DND-41 (cell line): ENCODE data around the gene AP3M1.

Experiments
- EZH2 ChIP-seq: IDR thresholded peaks from 3 replicates; pipeline ENCODE4 v1.6.1; 2012; ENCODE audit warnings: borderline replicate concordance, low read depth, mild to moderate bottlenecking, moderate library complexity, low read length, inconsistent platforms; ENCODE audit not compliant: severe bottlenecking
- TF ChIP-seq, protein P1 (sequence below): IDR thresholded peaks from 2 replicates; pipeline ENCODE4 v1.5.1; 2012; ENCODE audit warnings: borderline replicate concordance, low read length, moderate library complexity, mild to moderate bottlenecking; ENCODE audit not compliant: poor library complexity, severe bottlenecking; ENCODE audit errors: extremely low read depth

DNA sequence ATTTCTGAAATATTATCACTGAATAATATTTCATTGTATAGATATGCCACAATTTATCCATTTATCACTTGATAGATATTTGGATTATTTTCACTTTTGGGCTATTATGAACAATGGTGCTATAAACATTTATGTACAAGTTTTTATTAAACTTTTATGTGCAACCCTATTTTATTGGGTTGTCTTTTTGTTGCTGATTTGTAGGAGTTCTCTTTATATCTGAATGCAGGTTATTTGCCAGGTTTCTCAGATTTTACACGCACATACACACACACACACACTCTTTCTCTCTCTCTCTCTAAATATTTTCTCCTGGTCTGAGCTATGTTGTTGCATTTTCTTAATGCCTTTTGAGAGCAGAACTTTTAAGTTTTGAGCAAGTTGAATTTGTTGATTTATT lies 36.6 kb upstream of the AP3M1 start:
- TF ChIP-seq, protein P1, sequence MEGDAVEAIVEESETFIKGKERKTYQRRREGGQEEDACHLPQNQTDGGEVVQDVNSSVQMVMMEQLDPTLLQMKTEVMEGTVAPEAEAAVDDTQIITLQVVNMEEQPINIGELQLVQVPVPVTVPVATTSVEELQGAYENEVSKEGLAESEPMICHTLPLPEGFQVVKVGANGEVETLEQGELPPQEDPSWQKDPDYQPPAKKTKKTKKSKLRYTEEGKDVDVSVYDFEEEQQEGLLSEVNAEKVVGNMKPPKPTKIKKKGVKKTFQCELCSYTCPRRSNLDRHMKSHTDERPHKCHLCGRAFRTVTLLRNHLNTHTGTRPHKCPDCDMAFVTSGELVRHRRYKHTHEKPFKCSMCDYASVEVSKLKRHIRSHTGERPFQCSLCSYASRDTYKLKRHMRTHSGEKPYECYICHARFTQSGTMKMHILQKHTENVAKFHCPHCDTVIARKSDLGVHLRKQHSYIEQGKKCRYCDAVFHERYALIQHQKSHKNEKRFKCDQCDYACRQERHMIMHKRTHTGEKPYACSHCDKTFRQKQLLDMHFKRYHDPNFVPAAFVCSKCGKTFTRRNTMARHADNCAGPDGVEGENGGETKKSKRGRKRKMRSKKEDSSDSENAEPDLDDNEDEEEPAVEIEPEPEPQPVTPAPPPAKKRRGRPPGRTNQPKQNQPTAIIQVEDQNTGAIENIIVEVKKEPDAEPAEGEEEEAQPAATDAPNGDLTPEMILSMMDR: no peak
- TF ChIP-seq EZH2: no peak
